GM10847 (cell line): Measurements from ENCODE around the gene GFRA1.

Experiments used
- POLR2A ChIP-seq: IDR thresholded peaks from 2 replicates; pipeline ENCODE4 v1.6.1; 2011; ENCODE audit not compliant: insufficient read length; ENCODE audit errors: extremely low read depth

GFRA1 gene

GRCh38 chr10:116044801-116045248 is 228.2 kb downstream of the GFRA1 start:
- TF ChIP-seq POLR2A = no peak

- no peak for TF ChIP-seq POLR2A
Measured at GRCh38 chr10:116043861-116044260, 229.1 kb downstream of the GFRA1 start.

GRCh38 chr10:116043304-116043703 is 229.7 kb downstream of the GFRA1 start:
- TF ChIP-seq POLR2A = no peak

- TF ChIP-seq POLR2A = no peak
Measured at GRCh38 chr10:116041948-116042347, 231.1 kb downstream of the GFRA1 start.

GRCh38 chr10:116039612-116040011 is 233.4 kb downstream of the GFRA1 start:
- TF ChIP-seq POLR2A = no peak

- TF ChIP-seq POLR2A = no peak
Measured at GRCh38 chr10:116038259-116038658, 234.7 kb downstream of the GFRA1 start.

- TF ChIP-seq POLR2A = no peak
Measured at GRCh38 chr10:116030576-116030975, 242.4 kb downstream of the GFRA1 start.

GRCh38 chr10:116029826-116030225 is 243.2 kb downstream of the GFRA1 start:
- TF ChIP-seq POLR2A = no peak

GRCh38 chr10:116027355-116027754 is 245.7 kb downstream of the GFRA1 start:
- no peak for TF ChIP-seq POLR2A

- TF ChIP-seq POLR2A = no peak
Measured at GRCh38 chr10:116026725-116027124, 246.3 kb downstream of the GFRA1 start.

GRCh38 chr10:116026315-116026714 is 246.7 kb downstream of the GFRA1 start:
- TF ChIP-seq POLR2A = no peak

- no peak for TF ChIP-seq POLR2A
Measured at GRCh38 chr10:116024271-116024878, 248.6 kb downstream of the GFRA1 start.

- no peak for TF ChIP-seq POLR2A
Measured at GRCh38 chr10:116017405-116017804, 255.6 kb downstream of the GFRA1 start.

GRCh38 chr10:116015583-116016333 is 257.2 kb downstream of the GFRA1 start:
- TF ChIP-seq POLR2A = no peak

GRCh38 chr10:116014871-116015582 is 258.0 kb downstream of the GFRA1 start:
- no peak for TF ChIP-seq POLR2A

GRCh38 chr10:116014326-116014725 is 258.7 kb downstream of the GFRA1 start:
- TF ChIP-seq POLR2A = no peak
